Measurements from ENCODE around the gene THBS4. TPM values are rescaled to one million over a fixed set of nuclear protein-coding genes. Genes with fewer than 3 reads are reported as not detected.
"Not testable (repeated sequence)": the region's sequence is repeated elsewhere in the genome, so short reads cannot be mapped to it uniquely, and the experiment has no call there.

Gene THBS4
- total RNA-seq, 1 experiment from 2014 or later, result 11.8 TPM

DNA sequence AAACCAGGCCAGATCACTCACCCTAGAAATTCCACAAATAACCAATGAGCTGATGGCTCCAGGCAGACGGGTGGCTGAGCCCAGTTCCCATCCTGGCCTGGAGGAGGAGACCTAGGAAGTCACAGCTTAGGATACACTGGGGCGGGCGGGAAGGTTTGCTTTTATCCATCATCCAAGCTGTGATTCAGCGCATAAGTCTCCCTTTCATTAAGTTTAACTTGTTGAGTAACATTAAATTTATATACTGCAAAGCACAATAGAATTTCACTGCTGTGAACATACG, 55.7 kb downstream of the THBS4 start (continued):
- TF ChIP-seq IRF2 (CRISPR knock-in tag; IDR thresholded peaks at IDR 0.05; ENCODE audit: borderline replicate concordance, low read depth) (no peak), ZNF232 (CRISPR knock-in tag; IDR thresholded peaks at IDR 0.05) (no peak), CBFB (CRISPR knock-in tag; IDR thresholded peaks at IDR 0.05; ENCODE audit: low read depth) (no peak), NFATC4 (CRISPR knock-in tag; IDR thresholded peaks at IDR 0.05) (no peak)
- TF ChIP-seq, protein P1, sequence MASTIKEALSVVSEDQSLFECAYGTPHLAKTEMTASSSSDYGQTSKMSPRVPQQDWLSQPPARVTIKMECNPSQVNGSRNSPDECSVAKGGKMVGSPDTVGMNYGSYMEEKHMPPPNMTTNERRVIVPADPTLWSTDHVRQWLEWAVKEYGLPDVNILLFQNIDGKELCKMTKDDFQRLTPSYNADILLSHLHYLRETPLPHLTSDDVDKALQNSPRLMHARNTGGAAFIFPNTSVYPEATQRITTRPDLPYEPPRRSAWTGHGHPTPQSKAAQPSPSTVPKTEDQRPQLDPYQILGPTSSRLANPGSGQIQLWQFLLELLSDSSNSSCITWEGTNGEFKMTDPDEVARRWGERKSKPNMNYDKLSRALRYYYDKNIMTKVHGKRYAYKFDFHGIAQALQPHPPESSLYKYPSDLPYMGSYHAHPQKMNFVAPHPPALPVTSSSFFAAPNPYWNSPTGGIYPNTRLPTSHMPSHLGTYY (CRISPR knock-in tag; IDR thresholded peaks at IDR 0.05), result no peak
- TF ChIP-seq, protein P2, sequence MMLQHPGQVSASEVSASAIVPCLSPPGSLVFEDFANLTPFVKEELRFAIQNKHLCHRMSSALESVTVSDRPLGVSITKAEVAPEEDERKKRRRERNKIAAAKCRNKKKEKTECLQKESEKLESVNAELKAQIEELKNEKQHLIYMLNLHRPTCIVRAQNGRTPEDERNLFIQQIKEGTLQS (CRISPR knock-in tag; conservative IDR thresholded peaks at IDR 0.05), result no peak

DNA sequence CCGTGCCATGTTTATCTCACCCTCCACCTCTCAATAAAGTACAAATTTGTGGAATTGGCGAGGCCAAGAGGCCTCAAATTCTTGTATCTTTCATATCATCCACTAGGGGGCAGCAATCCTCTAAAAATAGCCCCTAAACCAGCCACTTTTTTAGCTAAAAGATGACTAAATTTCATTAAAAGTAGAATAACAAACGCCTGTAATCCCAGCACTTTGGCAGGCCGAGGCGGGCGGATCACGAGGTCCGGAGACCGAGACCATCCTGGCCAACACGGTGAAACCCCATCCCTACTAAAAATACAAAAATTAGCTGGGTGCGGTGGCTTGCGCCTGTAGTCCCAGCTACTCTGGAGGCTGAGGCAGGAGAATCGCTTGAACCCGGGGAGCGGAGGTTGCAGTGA, 56.6 kb downstream of the THBS4 start:
- CTCF ChIA-PET, result interaction anchor here (0.6 to 4.4 kb wide), 33 partner anchors 8 to 958 kb away, joined by 3 to 86 read pairs (median 4); partner anchors contain the start of gene SERINC5
- DNase-seq (ENCODE audit: low spot score); H3K4me3 Mint-ChIP-seq; H3K27me3 Mint-ChIP-seq (ENCODE audit: low read depth); H3K36me3 Mint-ChIP-seq; H3K27ac Mint-ChIP-seq: not testable (repeated sequence)
- POLR2A ChIA-PET, result interaction anchor here (0.6 to 1.0 kb wide), 2 partner anchors 166 to 193 kb away, joined by 3 read pairs; no protein-coding TSS in a partner anchor
- ATAC-seq, result peak; percentile 50
- Mint-ChIP-seq H3K9me3 (peaks cover 12% of the 10 kb centered on the region), H3K4me1 (peaks cover 19% of the 10 kb centered on the region)
- TF ChIP-seq, protein P3, sequence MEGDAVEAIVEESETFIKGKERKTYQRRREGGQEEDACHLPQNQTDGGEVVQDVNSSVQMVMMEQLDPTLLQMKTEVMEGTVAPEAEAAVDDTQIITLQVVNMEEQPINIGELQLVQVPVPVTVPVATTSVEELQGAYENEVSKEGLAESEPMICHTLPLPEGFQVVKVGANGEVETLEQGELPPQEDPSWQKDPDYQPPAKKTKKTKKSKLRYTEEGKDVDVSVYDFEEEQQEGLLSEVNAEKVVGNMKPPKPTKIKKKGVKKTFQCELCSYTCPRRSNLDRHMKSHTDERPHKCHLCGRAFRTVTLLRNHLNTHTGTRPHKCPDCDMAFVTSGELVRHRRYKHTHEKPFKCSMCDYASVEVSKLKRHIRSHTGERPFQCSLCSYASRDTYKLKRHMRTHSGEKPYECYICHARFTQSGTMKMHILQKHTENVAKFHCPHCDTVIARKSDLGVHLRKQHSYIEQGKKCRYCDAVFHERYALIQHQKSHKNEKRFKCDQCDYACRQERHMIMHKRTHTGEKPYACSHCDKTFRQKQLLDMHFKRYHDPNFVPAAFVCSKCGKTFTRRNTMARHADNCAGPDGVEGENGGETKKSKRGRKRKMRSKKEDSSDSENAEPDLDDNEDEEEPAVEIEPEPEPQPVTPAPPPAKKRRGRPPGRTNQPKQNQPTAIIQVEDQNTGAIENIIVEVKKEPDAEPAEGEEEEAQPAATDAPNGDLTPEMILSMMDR (IDR thresholded peaks at IDR 0.05), result peak; percentile 90

DNA sequence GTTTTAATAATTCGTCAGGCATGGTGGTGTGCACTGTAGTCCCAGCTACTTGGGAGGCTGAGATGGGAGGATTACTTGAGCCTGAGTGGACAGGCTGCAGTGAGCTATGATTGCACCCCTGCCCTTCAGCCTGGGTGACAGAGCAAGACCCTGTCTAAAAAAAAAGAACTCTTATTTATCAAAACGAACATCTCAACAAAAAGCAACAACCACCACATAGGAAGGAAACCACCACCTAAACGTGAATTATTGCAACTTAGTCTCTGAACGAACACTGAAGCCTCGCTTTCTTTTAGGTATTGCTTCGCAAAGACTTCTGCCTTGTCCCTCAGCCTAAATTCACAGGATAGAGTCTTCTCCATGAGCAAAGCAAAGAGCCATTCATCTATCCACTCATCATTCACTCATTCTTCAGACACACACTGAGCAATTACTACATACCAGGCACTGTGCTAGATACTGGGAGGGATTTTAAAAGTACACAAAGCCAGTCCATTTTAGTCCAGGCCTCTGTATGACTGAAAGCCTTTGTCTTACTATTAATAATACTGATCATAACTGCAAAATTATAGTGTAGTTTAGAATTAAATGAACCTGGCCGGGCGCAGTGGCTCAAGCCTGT, 57.4 kb downstream of the THBS4 start:
- POLR2A ChIA-PET, result no interaction called here
- CTCF ChIA-PET, result interaction anchor here (0.7 to 4.4 kb wide), 18 partner anchors 9 to 253 kb away, joined by 3 to 86 read pairs (median 5); partner anchors contain the start of gene SERINC5
- Mint-ChIP-seq H3K27ac (peak overlapping the region; percentile 25; the same call in 1 of the 2 replicates), H3K36me3 (peaks cover 9% of the 10 kb centered on the region), H3K4me3 (no peak overlapping the region), H3K27me3 (ENCODE audit: low read depth) (no peaks in the 10 kb centered on the region), H3K9me3 (peaks cover 12% of the 10 kb centered on the region), H3K4me1 (peaks cover 27% of the 10 kb centered on the region)
- DNase-seq (ENCODE audit: low spot score) (no peak), ATAC-seq (no peak)
- TF ChIP-seq, protein P4, sequence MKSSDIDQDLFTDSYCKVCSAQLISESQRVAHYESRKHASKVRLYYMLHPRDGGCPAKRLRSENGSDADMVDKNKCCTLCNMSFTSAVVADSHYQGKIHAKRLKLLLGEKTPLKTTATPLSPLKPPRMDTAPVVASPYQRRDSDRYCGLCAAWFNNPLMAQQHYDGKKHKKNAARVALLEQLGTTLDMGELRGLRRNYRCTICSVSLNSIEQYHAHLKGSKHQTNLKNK (CRISPR knock-in tag; IDR thresholded peaks at IDR 0.05), result no peak
- TF ChIP-seq, protein P5, sequence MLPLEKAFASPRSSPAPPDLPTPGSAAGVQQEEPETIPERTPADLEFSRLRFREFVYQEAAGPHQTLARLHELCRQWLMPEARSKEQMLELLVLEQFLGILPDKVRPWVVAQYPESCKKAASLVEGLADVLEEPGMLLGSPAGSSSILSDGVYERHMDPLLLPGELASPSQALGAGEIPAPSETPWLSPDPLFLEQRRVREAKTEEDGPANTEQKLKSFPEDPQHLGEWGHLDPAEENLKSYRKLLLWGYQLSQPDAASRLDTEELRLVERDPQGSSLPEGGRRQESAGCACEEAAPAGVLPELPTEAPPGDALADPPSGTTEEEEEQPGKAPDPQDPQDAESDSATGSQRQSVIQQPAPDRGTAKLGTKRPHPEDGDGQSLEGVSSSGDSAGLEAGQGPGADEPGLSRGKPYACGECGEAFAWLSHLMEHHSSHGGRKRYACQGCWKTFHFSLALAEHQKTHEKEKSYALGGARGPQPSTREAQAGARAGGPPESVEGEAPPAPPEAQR (CRISPR knock-in tag; IDR thresholded peaks at IDR 0.05), result no peak
- TF ChIP-seq ELF4 (CRISPR knock-in tag; IDR thresholded peaks at IDR 0.05; ENCODE audit: low read depth) (no peak), ZNF219 (CRISPR knock-in tag; IDR thresholded peaks at IDR 0.05; ENCODE audit: borderline replicate concordance) (no peak), SMAD3 (CRISPR knock-in tag; IDR thresholded peaks at IDR 0.05; ENCODE audit: borderline replicate concordance) (no peak), IRF2 (CRISPR knock-in tag; IDR thresholded peaks at IDR 0.05; ENCODE audit: borderline replicate concordance, low read depth) (no peak), ZNF416 (CRISPR knock-in tag; IDR thresholded peaks at IDR 0.05) (no peak), NFYB (CRISPR knock-in tag; conservative IDR thresholded peaks at IDR 0.05; ENCODE audit: low read depth) (no peak), OVOL2 (CRISPR knock-in tag; IDR thresholded peaks at IDR 0.05; ENCODE audit: borderline replicate concordance) (no peak), KAT7 (CRISPR knock-in tag; IDR thresholded peaks at IDR 0.05; ENCODE audit: borderline replicate concordance) (no peak), PRRX2 (CRISPR knock-in tag; IDR thresholded peaks at IDR 0.05) (no peak), SOX15 (CRISPR knock-in tag; IDR thresholded peaks at IDR 0.05) (no peak)
- TF ChIP-seq, protein P1 (CRISPR knock-in tag; IDR thresholded peaks at IDR 0.05), result no peak
- TF ChIP-seq, protein P6, sequence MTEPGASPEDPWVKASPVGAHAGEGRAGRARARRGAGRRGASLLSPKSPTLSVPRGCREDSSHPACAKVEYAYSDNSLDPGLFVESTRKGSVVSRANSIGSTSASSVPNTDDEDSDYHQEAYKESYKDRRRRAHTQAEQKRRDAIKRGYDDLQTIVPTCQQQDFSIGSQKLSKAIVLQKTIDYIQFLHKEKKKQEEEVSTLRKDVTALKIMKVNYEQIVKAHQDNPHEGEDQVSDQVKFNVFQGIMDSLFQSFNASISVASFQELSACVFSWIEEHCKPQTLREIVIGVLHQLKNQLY (CRISPR knock-in tag; IDR thresholded peaks at IDR 0.05), result no peak
- TF ChIP-seq, protein P7, sequence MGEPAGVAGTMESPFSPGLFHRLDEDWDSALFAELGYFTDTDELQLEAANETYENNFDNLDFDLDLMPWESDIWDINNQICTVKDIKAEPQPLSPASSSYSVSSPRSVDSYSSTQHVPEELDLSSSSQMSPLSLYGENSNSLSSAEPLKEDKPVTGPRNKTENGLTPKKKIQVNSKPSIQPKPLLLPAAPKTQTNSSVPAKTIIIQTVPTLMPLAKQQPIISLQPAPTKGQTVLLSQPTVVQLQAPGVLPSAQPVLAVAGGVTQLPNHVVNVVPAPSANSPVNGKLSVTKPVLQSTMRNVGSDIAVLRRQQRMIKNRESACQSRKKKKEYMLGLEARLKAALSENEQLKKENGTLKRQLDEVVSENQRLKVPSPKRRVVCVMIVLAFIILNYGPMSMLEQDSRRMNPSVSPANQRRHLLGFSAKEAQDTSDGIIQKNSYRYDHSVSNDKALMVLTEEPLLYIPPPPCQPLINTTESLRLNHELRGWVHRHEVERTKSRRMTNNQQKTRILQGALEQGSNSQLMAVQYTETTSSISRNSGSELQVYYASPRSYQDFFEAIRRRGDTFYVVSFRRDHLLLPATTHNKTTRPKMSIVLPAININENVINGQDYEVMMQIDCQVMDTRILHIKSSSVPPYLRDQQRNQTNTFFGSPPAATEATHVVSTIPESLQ (CRISPR knock-in tag; IDR thresholded peaks at IDR 0.05), result no peak
- TF ChIP-seq, protein P8, sequence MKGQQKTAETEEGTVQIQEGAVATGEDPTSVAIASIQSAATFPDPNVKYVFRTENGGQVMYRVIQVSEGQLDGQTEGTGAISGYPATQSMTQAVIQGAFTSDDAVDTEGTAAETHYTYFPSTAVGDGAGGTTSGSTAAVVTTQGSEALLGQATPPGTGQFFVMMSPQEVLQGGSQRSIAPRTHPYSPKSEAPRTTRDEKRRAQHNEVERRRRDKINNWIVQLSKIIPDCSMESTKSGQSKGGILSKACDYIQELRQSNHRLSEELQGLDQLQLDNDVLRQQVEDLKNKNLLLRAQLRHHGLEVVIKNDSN (CRISPR knock-in tag; IDR thresholded peaks at IDR 0.05), result no peak
